ENCODE data around the gene STK4.

- TF ChIP-seq CTCF (conservative IDR thresholded peaks at IDR 0.05) = no peak
- TF ChIP-seq EZH2 (IDR thresholded peaks at IDR 0.05; ENCODE audit: low read depth) = no peak
Measured at GRCh38 chr20:44917399-44917798, 48.9 kb upstream of the STK4 start.
